Testis (tissue), 3 donors: ENCODE data around the gene DAB2IP. TPM values are rescaled to one million over a fixed set of nuclear protein-coding genes. Genes with fewer than 3 reads are reported as not detected.

Experiments
- DNase-seq: peaks from one replicate; pipeline ENCODE4 v3.0.0-alpha.2; 2019
- H3K27ac ChIP-seq, 2 donors: fragments of 200-600 bp; sonication (generic); one replicate each; pipeline ENCODE4 v1.5.1; 2019
- H3K27me3 ChIP-seq: fragments of 200-600 bp; sonication (generic); one replicate; pipeline ENCODE4 v1.5.1; 2019
- H3K36me3 ChIP-seq: fragments of 200-600 bp; sonication (generic); one replicate; pipeline ENCODE4 v1.5.1; 2017; ENCODE audit warnings: low read depth; ENCODE audit errors: missing control alignments
- H3K4me1 ChIP-seq: fragments of 200-600 bp; sonication (generic); one replicate; pipeline ENCODE4 v1.5.1; 2019
- H3K4me3 ChIP-seq, 2 donors: fragments of 200-600 bp; sonication (generic); one replicate each; pipeline ENCODE4 v1.5.1; 2017 to 2019
- H3K9me3 ChIP-seq: fragments of 200-600 bp; sonication (generic); one replicate; pipeline ENCODE4 v1.5.1; 2017
- CTCF ChIP-seq, 3 experiments: fragments of 450-650 bp in 2 of 3; fragments of 200-600 bp in 1 of 3; sonication (generic) in 1 of 3; IDR thresholded peaks; one replicate each; pipeline ENCODE4 v1.5.1; 2016 to 2019; ENCODE audit warnings: antibody characterized with exemption in 3 of 3, mild to moderate bottlenecking in 2 of 3, moderate library complexity in 1 of 3
- POLR2A ChIP-seq: fragments of 450-650 bp; IDR thresholded peaks from one replicate; pipeline ENCODE4 v1.6.1; 2017; ENCODE audit warnings: antibody characterized with exemption, mild to moderate bottlenecking, moderate library complexity
- WGBS, 2 donors: methylation state at CpG; one replicate each; pipeline ENCODE4 v1.1.5; 2018; 5-methylcytosine and 5-hydroxymethylcytosine counted together
- intact Hi-C: fragments of 100-400 bp; cut with DNase I; formaldehyde crosslinking; loops from one replicate; pipeline ENCODE4 v1.15.1; 2023; ENCODE audit warnings: low total_unique reads
- polyA plus RNA-seq: library from polyadenylated mRNA; stranded (reverse); fragments of 350-450 nt; fragmentation: Illumina TruSeq; extraction: RNeasy Lipid Tissue Mini Kit (QIAGEN cat#74804); gene quantifications from one replicate; pipeline ENCODE4 v1.2.3, GENCODE V29; 2014; ENCODE audit warnings: low read depth, low replicate concordance; ENCODE audit not compliant: insufficient read depth
- total RNA-seq, 2 donors: library from RNA; depleted of rRNA; stranded (reverse); fragments of >200 nt; gene quantifications; one replicate each; pipeline ENCODE4 v1.2.3, GENCODE V29; 2016

The DAB2IP gene
- total and polyA plus RNA-seq, 3 donors from 2014 or later, result 57.7 to 136 (median 102) TPM

GRCh38 chr9:121663591-121663990, 12.2 kb downstream of the DAB2IP start:
- DNase-seq, result no peak
- Histone ChIP-seq H3K9me3 (no peaks in the 10 kb centered on the region), H3K4me1 (no peaks in the 10 kb centered on the region), H3K4me3 (no peak overlapping the region), H3K36me3 (no peaks in the 10 kb centered on the region), H3K27me3 (no peaks in the 10 kb centered on the region), H3K27ac (no peak overlapping the region)
- TF ChIP-seq POLR2A (no peak), CTCF (IDR thresholded peaks at IDR 0.05) (no peak)
- intact Hi-C loops, result no loop called here
- WGBS, 2 donors, result 82 to 86% methylated on average over 6 to 7 of the region's 7 CpGs

- intact Hi-C loops, result no loop called here
- TF ChIP-seq POLR2A (no peak), CTCF (IDR thresholded peaks at IDR 0.05) (no peak)
- Histone ChIP-seq H3K4me3 (no peak overlapping the region), H3K27me3 (no peaks in the 10 kb centered on the region), H3K36me3 (no peaks in the 10 kb centered on the region), H3K27ac (no peak overlapping the region), H3K4me1 (no peaks in the 10 kb centered on the region), H3K9me3 (no peaks in the 10 kb centered on the region)
- no peak for DNase-seq
- WGBS, 2 donors, result 80 to 88% methylated on average over 8 of the region's 8 CpGs
These were observed 14.9 kb downstream of the DAB2IP start for GRCh38 chr9:121666294-121666693.

- no peak for TF ChIP-seq CTCF (IDR thresholded peaks at IDR 0.05)
- no peak for TF ChIP-seq POLR2A
- H3K27me3 ChIP-seq, result no peaks in the 10 kb centered on the region
- no peak overlapping the region for H3K4me3 ChIP-seq
- intact Hi-C loops, result no loop called here
- no peaks in the 10 kb centered on the region for H3K4me1 ChIP-seq
- no peak overlapping the region for H3K27ac ChIP-seq
- 90 to 93% methylated on average over 6 of the region's 6 CpGs for WGBS, 2 donors
- no peaks in the 10 kb centered on the region for H3K36me3 ChIP-seq
- no peak for DNase-seq
- H3K9me3 ChIP-seq, result no peaks in the 10 kb centered on the region
These were observed 15.8 kb downstream of the DAB2IP start for GRCh38 chr9:121667214-121667613.

- TF ChIP-seq POLR2A, result no peak
- TF ChIP-seq CTCF (IDR thresholded peaks at IDR 0.05), result no peak
- WGBS, 2 donors, result 87% methylated on average over 9 of the region's 9 CpGs
- Histone ChIP-seq H3K27me3 (no peaks in the 10 kb centered on the region), H3K4me3 (no peak overlapping the region), H3K27ac (no peak overlapping the region), H3K36me3 (no peaks in the 10 kb centered on the region), H3K4me1 (peaks cover 3% of the 10 kb centered on the region), H3K9me3 (no peaks in the 10 kb centered on the region)
- intact Hi-C loops, result no loop called here
- no peak for DNase-seq
These were observed 16.5 kb downstream of the DAB2IP start for GRCh38 chr9:121667890-121668289.

- TF ChIP-seq POLR2A, result no peak
- TF ChIP-seq CTCF (IDR thresholded peaks at IDR 0.05), result no peak
- intact Hi-C loops, result no loop called here
- Histone ChIP-seq H3K4me1 (peaks cover 3% of the 10 kb centered on the region), H3K9me3 (no peaks in the 10 kb centered on the region), H3K27me3 (no peaks in the 10 kb centered on the region), H3K36me3 (no peaks in the 10 kb centered on the region), H3K27ac (no peak overlapping the region), H3K4me3 (no peak overlapping the region)
- WGBS, 2 donors, result 59 to 76% methylated on average over 5 of the region's 5 CpGs
- DNase-seq, result peak; percentile 79
These were observed 19.0 kb downstream of the DAB2IP start for GRCh38 chr9:121670431-121670830.
